GM23338 (cell line): Measurements from ENCODE around the gene KCNIP2. TPM values are rescaled to one million over a fixed set of nuclear protein-coding genes. Genes with fewer than 3 reads are reported as not detected.
A peak's percentile ranks its signal among the peaks of the same experiment; 100 is the strongest.

Source experiments
- ATAC-seq: fragments of 200-7000 bp; cut with Tn5 transposase; 3 replicates; pipeline ENCODE4 v1.9.1; 2020
- DNase-seq: peaks from one replicate; pipeline ENCODE4 v3.0.0-alpha.2; 2015; ENCODE audit warnings: low spot score
- H2AFZ ChIP-seq: fragments of 200-600 bp; sonication (generic); 2 replicates; pipeline ENCODE4 v1.8.0; 2016; ENCODE audit warnings: antibody characterized with exemption, mild to moderate bottlenecking, moderate library complexity
- H3F3A ChIP-seq: fragments of 200-600 bp; sonication (generic); replicated peaks from 2 replicates; pipeline ENCODE4 v1.8.0; 2017; ENCODE audit warnings: antibody characterized with exemption, mixed run types, low read depth
- H3K27ac ChIP-seq: fragments of 200-600 bp; sonication (generic); 2 replicates; pipeline ENCODE4 v1.6.1; 2016; ENCODE audit warnings: low read depth
- H3K27me3 ChIP-seq: fragments of 200-600 bp; sonication (generic); 2 replicates; pipeline ENCODE4 v1.8.0; 2016; ENCODE audit warnings: mild to moderate bottlenecking, mixed run types, moderate library complexity; ENCODE audit not compliant: insufficient read depth
- H3K36me3 ChIP-seq: fragments of 200-600 bp; sonication (generic); 2 replicates; pipeline ENCODE4 v1.8.0; 2016; ENCODE audit warnings: mild to moderate bottlenecking; ENCODE audit not compliant: insufficient read depth
- H3K4me1 ChIP-seq: fragments of 200-600 bp; sonication (generic); 2 replicates; pipeline ENCODE4 v1.8.0; 2016; ENCODE audit warnings: mild to moderate bottlenecking, moderate library complexity; ENCODE audit not compliant: insufficient read depth
- H3K4me2 ChIP-seq: fragments of 200-600 bp; sonication (generic); 2 replicates; pipeline ENCODE4 v1.7.1; 2017; ENCODE audit warnings: mixed run types
- H3K4me3 ChIP-seq: fragments of 200-600 bp; sonication (generic); 2 replicates; pipeline ENCODE4 v1.6.1; 2016; ENCODE audit warnings: mixed run types
- H3K79me2 ChIP-seq: fragments of 200-600 bp; sonication (generic); replicated peaks from 2 replicates; pipeline ENCODE4 v1.8.0; 2017; ENCODE audit warnings: mild to moderate bottlenecking; ENCODE audit not compliant: insufficient read depth
- H3K9me2 ChIP-seq: fragments of 200-600 bp; sonication (generic); 2 replicates; pipeline ENCODE4 v1.8.0; 2017; ENCODE audit not compliant: insufficient read depth
- H4K20me1 ChIP-seq: fragments of 200-600 bp; sonication (generic); replicated peaks from 2 replicates; pipeline ENCODE4 v1.8.0; 2017; ENCODE audit warnings: mild to moderate bottlenecking; ENCODE audit not compliant: insufficient read depth
- H3K27ac Mint-ChIP-seq: 2 replicates; pipeline ENCODE4 v1.8.0; 2020; ENCODE audit warnings: inconsistent platforms, mild to moderate bottlenecking, moderate library complexity, mixed read lengths
- H3K27me3 Mint-ChIP-seq: 3 replicates; pipeline ENCODE4 v1.8.0; 2022; ENCODE audit warnings: low read depth, mild to moderate bottlenecking, moderate library complexity, mixed read lengths, inconsistent platforms; ENCODE audit not compliant: insufficient read depth, poor library complexity
- H3K36me3 Mint-ChIP-seq: 3 replicates; pipeline ENCODE4 v1.8.0; 2021; ENCODE audit warnings: low read depth, mild to moderate bottlenecking, inconsistent platforms, moderate library complexity, mixed read lengths
- H3K4me1 Mint-ChIP-seq: 3 replicates; pipeline ENCODE4 v1.8.0; 2020; ENCODE audit warnings: mild to moderate bottlenecking, inconsistent platforms, mixed read lengths
- H3K4me3 Mint-ChIP-seq: 3 replicates; pipeline ENCODE4 v1.8.0; 2021; ENCODE audit warnings: moderate library complexity, mild to moderate bottlenecking, inconsistent platforms, mixed read lengths
- H3K9me3 Mint-ChIP-seq: 3 replicates; pipeline ENCODE4 v1.8.0; 2020; ENCODE audit warnings: moderate library complexity, mild to moderate bottlenecking, inconsistent platforms, mixed read lengths
- CREB1 ChIP-seq: fragments of 250-450 bp; sonication (Bioruptor Pico); IDR thresholded peaks from 2 replicates; pipeline ENCODE4 v1.5.0; 2020; ENCODE audit warnings: low read depth, mild to moderate bottlenecking, moderate library complexity
- CTCF ChIP-seq, 2 experiments: fragments of 200-600 bp in 1 of 2; sonication (generic) in 1 of 2; conservative IDR thresholded peaks; 2 replicates each; pipeline versions ENCODE4 v1.5.1 to v1.6.1; 2016 to 2017; ENCODE audit warnings: antibody characterized with exemption in 2 of 2, low read depth in 2 of 2, mild to moderate bottlenecking in 2 of 2, moderate library complexity in 1 of 2
- ETS1 ChIP-seq: IDR thresholded peaks from 2 replicates; pipeline ENCODE4 v1.6.1; 2016; ENCODE audit warnings: antibody characterized with exemption
- EZH2 ChIP-seq: fragments of 200-600 bp; sonication (generic); IDR thresholded peaks from one replicate; pipeline ENCODE4 v1.8.0; 2017; ENCODE audit warnings: antibody characterized with exemption, mild to moderate bottlenecking, low read depth; ENCODE audit not compliant: unreplicated experiment
- EZH2phosphoT487 ChIP-seq: fragments of 200-600 bp; sonication (generic); IDR thresholded peaks from one replicate; pipeline ENCODE4 v1.8.1; 2018; ENCODE audit warnings: antibody characterized with exemption; ENCODE audit not compliant: unreplicated experiment
- JUNB ChIP-seq: IDR thresholded peaks from one replicate; pipeline ENCODE4 v1.6.1; 2016; ENCODE audit warnings: antibody characterized with exemption; ENCODE audit not compliant: unreplicated experiment
- NANOG ChIP-seq: IDR thresholded peaks from 2 replicates; pipeline ENCODE4 v1.6.1; 2016; ENCODE audit warnings: antibody characterized with exemption, borderline replicate concordance
- POLR2AphosphoS5 ChIP-seq: IDR thresholded peaks from 2 replicates; pipeline ENCODE4 v1.6.1; 2016; ENCODE audit warnings: antibody characterized with exemption, low read depth
- STAT1 ChIP-seq: IDR thresholded peaks from one replicate; pipeline ENCODE4 v1.6.1; 2016; ENCODE audit warnings: antibody characterized with exemption; ENCODE audit not compliant: unreplicated experiment
- ZNF114 ChIP-seq: fragments of 250-450 bp; sonication (Bioruptor Pico); IDR thresholded peaks from 2 replicates; pipeline ENCODE4 v1.5.0; 2020; ENCODE audit warnings: mild to moderate bottlenecking, moderate library complexity
- ZNF331 ChIP-seq: fragments of 250-450 bp; sonication (Bioruptor Pico); IDR thresholded peaks from 2 replicates; pipeline ENCODE4 v1.5.0; 2020; ENCODE audit warnings: low read depth, mild to moderate bottlenecking, moderate library complexity
- ZNF462 ChIP-seq: fragments of 250-450 bp; sonication (Bioruptor Pico); IDR thresholded peaks from 2 replicates; pipeline ENCODE4 v1.5.0; 2020; ENCODE audit warnings: mild to moderate bottlenecking, moderate library complexity
- polyA plus RNA-seq: library from polyadenylated mRNA; unstranded; fragments of >200 nt; fragmentation: Nextera tagmentation; extraction: Ambion mirVana; gene quantifications from 2 replicates; pipeline ENCODE4 v1.2.1, GENCODE V29; 2016
- total RNA-seq: library from RNA; depleted of rRNA; stranded (reverse); fragments of >200 nt; shearing (Covaris generic); gene quantifications from 2 replicates; pipeline ENCODE4 v1.2.3, GENCODE V29; 2014
- TF ChIP-seq, protein P1 (sequence below): IDR thresholded peaks from one replicate; pipeline ENCODE4 v1.6.1; 2018; ENCODE audit warnings: antibody characterized with exemption; ENCODE audit not compliant: unreplicated experiment

KCNIP2 gene
- total and polyA plus RNA-seq, 2 experiments from 2014 or later: 2.2 to 2.6 TPM

GRCh38 chr10:101840102-101840684, 3.4 kb downstream of the KCNIP2 start:
- no peaks in the 10 kb centered on the region for H3K9me2 ChIP-seq
- ATAC-seq: peak; percentile 15
- peaks cover 19% of the 10 kb centered on the region for H3K27me3 ChIP-seq
- DNase-seq: peak; percentile 84
- H3K36me3 ChIP-seq: no peaks in the 10 kb centered on the region
- H3K4me2 ChIP-seq: peak overlapping the region; percentile 99
- Mint-ChIP-seq H3K36me3 (no peaks in the 10 kb centered on the region), H3K4me1 (peaks cover 50% of the 10 kb centered on the region), H3K4me3 (peak overlapping the region; percentile 84), H3K9me3 (no peaks in the 10 kb centered on the region; the same call in 2 of the 3 replicates), H3K27ac (peak overlapping the region; percentile 65), H3K27me3 (peaks cover 39% of the 10 kb centered on the region)
- H4K20me1 ChIP-seq: peaks cover 6% of the 10 kb centered on the region; the same call in 1 of the 2 replicates
- H3F3A ChIP-seq: peaks cover 11% of the 10 kb centered on the region; the same call in 1 of the 2 replicates
- no peaks in the 10 kb centered on the region for H3K79me2 ChIP-seq
- H2AFZ ChIP-seq: peak overlapping the region; percentile 96; the same call in 1 of the 2 replicates
- no peak overlapping the region for H3K27ac ChIP-seq
- peaks cover 20% of the 10 kb centered on the region for H3K4me1 ChIP-seq
- H3K4me3 ChIP-seq: peak overlapping the region; percentile 91
- TF ChIP-seq, protein P1, sequence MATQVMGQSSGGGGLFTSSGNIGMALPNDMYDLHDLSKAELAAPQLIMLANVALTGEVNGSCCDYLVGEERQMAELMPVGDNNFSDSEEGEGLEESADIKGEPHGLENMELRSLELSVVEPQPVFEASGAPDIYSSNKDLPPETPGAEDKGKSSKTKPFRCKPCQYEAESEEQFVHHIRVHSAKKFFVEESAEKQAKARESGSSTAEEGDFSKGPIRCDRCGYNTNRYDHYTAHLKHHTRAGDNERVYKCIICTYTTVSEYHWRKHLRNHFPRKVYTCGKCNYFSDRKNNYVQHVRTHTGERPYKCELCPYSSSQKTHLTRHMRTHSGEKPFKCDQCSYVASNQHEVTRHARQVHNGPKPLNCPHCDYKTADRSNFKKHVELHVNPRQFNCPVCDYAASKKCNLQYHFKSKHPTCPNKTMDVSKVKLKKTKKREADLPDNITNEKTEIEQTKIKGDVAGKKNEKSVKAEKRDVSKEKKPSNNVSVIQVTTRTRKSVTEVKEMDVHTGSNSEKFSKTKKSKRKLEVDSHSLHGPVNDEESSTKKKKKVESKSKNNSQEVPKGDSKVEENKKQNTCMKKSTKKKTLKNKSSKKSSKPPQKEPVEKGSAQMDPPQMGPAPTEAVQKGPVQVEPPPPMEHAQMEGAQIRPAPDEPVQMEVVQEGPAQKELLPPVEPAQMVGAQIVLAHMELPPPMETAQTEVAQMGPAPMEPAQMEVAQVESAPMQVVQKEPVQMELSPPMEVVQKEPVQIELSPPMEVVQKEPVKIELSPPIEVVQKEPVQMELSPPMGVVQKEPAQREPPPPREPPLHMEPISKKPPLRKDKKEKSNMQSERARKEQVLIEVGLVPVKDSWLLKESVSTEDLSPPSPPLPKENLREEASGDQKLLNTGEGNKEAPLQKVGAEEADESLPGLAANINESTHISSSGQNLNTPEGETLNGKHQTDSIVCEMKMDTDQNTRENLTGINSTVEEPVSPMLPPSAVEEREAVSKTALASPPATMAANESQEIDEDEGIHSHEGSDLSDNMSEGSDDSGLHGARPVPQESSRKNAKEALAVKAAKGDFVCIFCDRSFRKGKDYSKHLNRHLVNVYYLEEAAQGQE: no peak
- TF ChIP-seq ETS1 (no peak), STAT1 (no peak), CTCF (conservative IDR thresholded peaks at IDR 0.05; ENCODE audit: low read depth in 2 of 2) (no peak), ZNF331 (CRISPR knock-in tag) (no peak), ZNF462 (no peak), EZH2phosphoT487 (no peak), JUNB (no peak), NANOG (no peak), CREB1 (CRISPR knock-in tag) (no peak), EZH2 (no peak), ZNF114 (CRISPR knock-in tag) (no peak), POLR2AphosphoS5 (no peak)
